GM12891 (cell line): ENCODE measurements around the gene AFF3.

ENCODE experiments used
- DNase-seq: peaks from one replicate; pipeline ENCODE4 v3.0.0; 2011; ENCODE audit warnings: low spot score; ENCODE audit not compliant: insufficient read length
- FAIRE-seq: peaks from 2 replicates; lab custom pipeline; 2011; peaks lifted over from hg19 to GRCh38; lab: Jason Lieb, UNC
- PAX5 ChIP-seq: IDR thresholded peaks from 2 replicates; pipeline ENCODE4 v1.6.1; 2011; ENCODE audit warnings: low read length, moderate library complexity, mild to moderate bottlenecking; ENCODE audit not compliant: insufficient read depth, severe bottlenecking
- POLR2A ChIP-seq: IDR thresholded peaks from 2 replicates; pipeline ENCODE4 v1.6.1; 2011; ENCODE audit warnings: low read depth, low read length, control low read depth
- POLR2AphosphoS5 ChIP-seq: IDR thresholded peaks from 2 replicates; pipeline ENCODE4 v1.6.1; 2011; ENCODE audit warnings: low read depth, low read length, control low read depth
- POU2F2 ChIP-seq: IDR thresholded peaks from 2 replicates; pipeline ENCODE4 v1.6.1; 2011; ENCODE audit warnings: low read depth, mild to moderate bottlenecking, control low read depth, low read length, moderate library complexity
- SPI1 ChIP-seq: IDR thresholded peaks from 2 replicates; pipeline ENCODE4 v1.6.1; 2011; ENCODE audit warnings: low read depth, low read length, control low read depth
- TAF1 ChIP-seq: IDR thresholded peaks from 2 replicates; pipeline ENCODE4 v1.6.1; 2011; ENCODE audit warnings: low read depth, low read length, control low read depth

Gene AFF3

GRCh38 chr2:99643787-99644418 lies 498.5 kb downstream of the AFF3 start:
- no peak for TF ChIP-seq POLR2A
- no peak for TF ChIP-seq POU2F2
- no peak for TF ChIP-seq PAX5
- no peak for TF ChIP-seq TAF1
- TF ChIP-seq SPI1: no peak
- no peak for TF ChIP-seq POLR2AphosphoS5
- no peak for FAIRE-seq
- DNase-seq: no peak

- no peak for TF ChIP-seq POU2F2
- TF ChIP-seq TAF1: no peak
- DNase-seq (no peak), FAIRE-seq (no peak)
These were observed 500.4 kb downstream of the AFF3 start for GRCh38 chr2:99641999-99642398.

- FAIRE-seq (no peak), DNase-seq (no peak)
- TF ChIP-seq TAF1 (no peak), POLR2AphosphoS5 (no peak), PAX5 (no peak)
These were observed 501.7 kb downstream of the AFF3 start for GRCh38 chr2:99640635-99641151.

- no peak for TF ChIP-seq TAF1
- TF ChIP-seq POLR2AphosphoS5: no peak
- no peak for TF ChIP-seq PAX5
- no peak for TF ChIP-seq SPI1
- no peak for TF ChIP-seq POU2F2
- TF ChIP-seq POLR2A: no peak
- no peak for DNase-seq
- FAIRE-seq: no peak
These were observed 503.6 kb downstream of the AFF3 start for GRCh38 chr2:99638791-99639190.

GRCh38 chr2:99637159-99637697 lies 505.2 kb downstream of the AFF3 start:
- no peak for TF ChIP-seq PAX5
- no peak for TF ChIP-seq POLR2A
- TF ChIP-seq TAF1: no peak
- no peak for TF ChIP-seq SPI1
- no peak for TF ChIP-seq POLR2AphosphoS5
- no peak for TF ChIP-seq POU2F2
- DNase-seq (no peak), FAIRE-seq (no peak)

- FAIRE-seq (no peak), DNase-seq (no peak)
- TF ChIP-seq POLR2A (no peak), PAX5 (no peak), POLR2AphosphoS5 (no peak)
These were observed 506.0 kb downstream of the AFF3 start for GRCh38 chr2:99636144-99637034.

GRCh38 chr2:99635710-99636109 lies 506.7 kb downstream of the AFF3 start:
- no peak for TF ChIP-seq TAF1
- no peak for TF ChIP-seq POU2F2
- no peak for TF ChIP-seq PAX5
- TF ChIP-seq SPI1: no peak
- TF ChIP-seq POLR2A: no peak
- no peak for TF ChIP-seq POLR2AphosphoS5
- FAIRE-seq: no peak

GRCh38 chr2:99634234-99634633 lies 508.2 kb downstream of the AFF3 start:
- no peak for DNase-seq
- no peak for FAIRE-seq
- TF ChIP-seq POLR2A (no peak), PAX5 (no peak), SPI1 (peak; percentile 86), TAF1 (no peak), POLR2AphosphoS5 (no peak), POU2F2 (no peak)

More at GRCh38 chr2:99635710-99636109, 506.7 kb downstream of the AFF3 start:
- DNase-seq: no peak

- DNase-seq: no peak
- no peak for FAIRE-seq
- TF ChIP-seq TAF1 (no peak), POLR2A (no peak)
These were observed 510.7 kb downstream of the AFF3 start for GRCh38 chr2:99631700-99632099.

- DNase-seq (no peak), FAIRE-seq (no peak)
- no peak for TF ChIP-seq TAF1
- TF ChIP-seq POU2F2: no peak
- no peak for TF ChIP-seq POLR2A
- no peak for TF ChIP-seq PAX5
These were observed 513.1 kb downstream of the AFF3 start for GRCh38 chr2:99629320-99629719.
